Keratinocyte (primary cell): ENCODE results near the gene CFAP206. TPM values are rescaled to one million over a fixed set of nuclear protein-coding genes. Genes with fewer than 3 reads are reported as not detected.

ENCODE experiments used
- DNase-seq: peaks from one replicate; pipeline ENCODE4 v3.0.0-alpha.2; 2011; ENCODE audit warnings: low read depth, missing footprints, low spot score
- FAIRE-seq: peaks from 2 replicates; lab custom pipeline; 2011; peaks lifted over from hg19 to GRCh38; lab: Jason Lieb, UNC
- H2AFZ ChIP-seq: 2 replicates; pipeline ENCODE4 v1.6.0; 2012; ENCODE audit warnings: low read length, control low read depth, inconsistent platforms; ENCODE audit not compliant: control insufficient read depth
- H3K27ac ChIP-seq: 2 replicates; pipeline ENCODE4 v1.5.1; 2011; ENCODE audit warnings: low read length; ENCODE audit not compliant: control insufficient read depth, insufficient read depth
- H3K27me3 ChIP-seq: 3 replicates; pipeline ENCODE4 v1.6.0; 2011; ENCODE audit warnings: low read length; ENCODE audit not compliant: control insufficient read depth, insufficient read depth; ENCODE audit errors: extremely low read depth
- H3K36me3 ChIP-seq, 2 experiments: 2 replicates in 1 of 2; 3 replicates in 1 of 2; pipeline ENCODE4 v1.5.1; 2011; ENCODE audit warnings: low read length in 2 of 2, mild to moderate bottlenecking in 1 of 2; ENCODE audit not compliant: control insufficient read depth in 2 of 2, insufficient read depth in 2 of 2; ENCODE audit errors: extremely low read depth in 1 of 2
- H3K4me1 ChIP-seq: 3 replicates; pipeline ENCODE4 v1.5.1; 2011; ENCODE audit warnings: low read length; ENCODE audit not compliant: control insufficient read depth, insufficient read depth; ENCODE audit errors: extremely low read depth
- H3K4me2 ChIP-seq: 3 replicates; pipeline ENCODE4 v1.6.0; 2011; ENCODE audit warnings: low read depth, low read length; ENCODE audit not compliant: control insufficient read depth, insufficient read depth; ENCODE audit errors: extremely low read depth
- H3K4me3 ChIP-seq, 3 experiments: fragments of 200-600 bp in 1 of 3; sonication (generic) in 1 of 3; 2 replicates in 2 of 3; 3 replicates in 1 of 3; pipeline ENCODE4 v1.5.1; 2011 to 2016; ENCODE audit warnings: low read length in 3 of 3, mild to moderate bottlenecking in 3 of 3, control low read depth in 2 of 3, inconsistent platforms in 1 of 3, low read depth in 1 of 3, mixed read lengths in 1 of 3, mixed run types in 1 of 3, moderate library complexity in 1 of 3; ENCODE audit not compliant: control insufficient read depth in 2 of 3, insufficient read depth in 2 of 3; ENCODE audit errors: extremely low read depth in 1 of 3
- H3K79me2 ChIP-seq: 2 replicates; pipeline ENCODE4 v1.6.0; 2012; ENCODE audit warnings: low read length; ENCODE audit not compliant: control insufficient read depth, insufficient read depth
- H3K9ac ChIP-seq: 3 replicates; pipeline ENCODE4 v1.6.0; 2011; ENCODE audit warnings: low read length; ENCODE audit not compliant: control insufficient read depth, insufficient read depth; ENCODE audit errors: extremely low read depth
- H3K9me1 ChIP-seq: 3 replicates; pipeline ENCODE4 v1.6.0; 2011; ENCODE audit warnings: low read length; ENCODE audit not compliant: control insufficient read depth, insufficient read depth; ENCODE audit errors: extremely low read depth
- H3K9me3 ChIP-seq: 2 replicates; pipeline ENCODE4 v1.5.1; 2012; ENCODE audit warnings: low read depth, low read length; ENCODE audit not compliant: control insufficient read depth
- H4K20me1 ChIP-seq: 3 replicates; pipeline ENCODE4 v1.6.0; 2011; ENCODE audit warnings: low read length; ENCODE audit not compliant: control insufficient read depth, insufficient read depth; ENCODE audit errors: extremely low read depth
- CTCF ChIP-seq, 3 experiments: IDR thresholded peaks in 1 of 3; conservative IDR thresholded peaks in 1 of 3; optimal IDR thresholded peaks in 1 of 3; 2 replicates in 2 of 3; 3 replicates in 1 of 3; pipeline versions ENCODE3 to v1.5.1; 2011; ENCODE audit warnings: low read length in 3 of 3, mild to moderate bottlenecking in 3 of 3, moderate library complexity in 2 of 3, control low read depth in 1 of 3, inconsistent platforms in 1 of 3; ENCODE audit not compliant: insufficient read depth in 2 of 3; ENCODE audit errors: extremely low read depth in 1 of 3
- EZH2 ChIP-seq: IDR thresholded peaks from one replicate; pipeline ENCODE4 v1.6.1; 2012; ENCODE audit warnings: inconsistent platforms, mild to moderate bottlenecking, low read length, moderate library complexity
- dilution Hi-C: fragments of 300-500 bp; cut with MboI; formaldehyde crosslinking; loops from one replicate; pipeline ENCODE4 v1.7.0; 2020; ENCODE audit warnings: low sequenced_read_pairs; ENCODE audit not compliant: extremely low pct_ligation_motif_present
- polyA plus RNA-seq, 5 experiments: library from polyadenylated mRNA; depleted of rRNA in 3 of 5; stranded (reverse) in 3 of 5; stranded (forward) in 1 of 5; unstranded in 1 of 5; fragments of >200 nt; gene quantifications; 1 replicate in 1 of 5; 2 replicates in 3 of 5; 3 replicates in 1 of 5; pipeline versions ENCODE4 v1.2.1 to v1.2.3, GENCODE V29; 2011 to 2012; ENCODE audit warnings: missing spikeins in 2 of 5, low read depth in 1 of 5, low replicate concordance in 1 of 5

CFAP206 gene
- polyA plus RNA-seq, 1 donor (not counting 4 experiments of a cell fraction or from before 2014, with no cell fraction given) = 0.18 TPM

- no peaks in the 10 kb centered on the region for H3K36me3 ChIP-seq
- no peaks in the 10 kb centered on the region for H3K79me2 ChIP-seq
- dilution Hi-C loops = no loop called here
- no peak overlapping the region for H3K9ac ChIP-seq
- no peaks in the 10 kb centered on the region for H4K20me1 ChIP-seq
- DNase-seq = no peak
- H3K27me3 ChIP-seq = no peaks in the 10 kb centered on the region
- no peaks in the 10 kb centered on the region for H3K9me3 ChIP-seq
- H3K4me3 ChIP-seq = no peak overlapping the region
- H3K9me1 ChIP-seq = no peaks in the 10 kb centered on the region
- no peak overlapping the region for H3K27ac ChIP-seq
- no peaks in the 10 kb centered on the region for H3K4me1 ChIP-seq
- H2AFZ ChIP-seq = no peak overlapping the region
- no peak for TF ChIP-seq EZH2
- TF ChIP-seq CTCF (optimal IDR thresholded peaks at IDR 0.05 in 1 of 3, IDR thresholded peaks at IDR 0.05 in 1 of 3, conservative IDR thresholded peaks at IDR 0.05 in 1 of 3; ENCODE audit: extremely low read depth in 1 of 3, insufficient read depth in 2 of 3, low read length in 3 of 3) = no peak
- no peak for FAIRE-seq
- H3K4me2 ChIP-seq = no peak overlapping the region
These were observed 24.9 kb upstream of the CFAP206 start for GRCh38 chr6:87382861-87383260.

GRCh38 chr6:87384038-87384437 is 23.7 kb upstream of the CFAP206 start:
- no peak overlapping the region for H3K4me3 ChIP-seq
- DNase-seq = no peak
- H3K27me3 ChIP-seq = no peaks in the 10 kb centered on the region
- H4K20me1 ChIP-seq = no peaks in the 10 kb centered on the region
- H3K9me1 ChIP-seq = no peaks in the 10 kb centered on the region
- no peak overlapping the region for H3K27ac ChIP-seq
- no peak overlapping the region for H3K4me2 ChIP-seq
- TF ChIP-seq EZH2 = no peak
- no peak for TF ChIP-seq CTCF (optimal IDR thresholded peaks at IDR 0.05 in 1 of 3, IDR thresholded peaks at IDR 0.05 in 1 of 3, conservative IDR thresholded peaks at IDR 0.05 in 1 of 3; ENCODE audit: extremely low read depth in 1 of 3, insufficient read depth in 2 of 3, low read length in 3 of 3)
- no peak for FAIRE-seq
- no peaks in the 10 kb centered on the region for H3K36me3 ChIP-seq
- dilution Hi-C loops = no loop called here
- no peaks in the 10 kb centered on the region for H3K4me1 ChIP-seq
- H3K9me3 ChIP-seq = no peaks in the 10 kb centered on the region
- no peak overlapping the region for H3K9ac ChIP-seq
- H2AFZ ChIP-seq = no peak overlapping the region
- no peaks in the 10 kb centered on the region for H3K79me2 ChIP-seq
